Fibroblast of the conjunctiva (primary cell): ENCODE data around the gene MAFF.

Experiments
- DNase-seq: peaks from one replicate; pipeline ENCODE4 v3.0.0-alpha.2; 2010; ENCODE audit warnings: low read depth

MAFF gene

DNA sequence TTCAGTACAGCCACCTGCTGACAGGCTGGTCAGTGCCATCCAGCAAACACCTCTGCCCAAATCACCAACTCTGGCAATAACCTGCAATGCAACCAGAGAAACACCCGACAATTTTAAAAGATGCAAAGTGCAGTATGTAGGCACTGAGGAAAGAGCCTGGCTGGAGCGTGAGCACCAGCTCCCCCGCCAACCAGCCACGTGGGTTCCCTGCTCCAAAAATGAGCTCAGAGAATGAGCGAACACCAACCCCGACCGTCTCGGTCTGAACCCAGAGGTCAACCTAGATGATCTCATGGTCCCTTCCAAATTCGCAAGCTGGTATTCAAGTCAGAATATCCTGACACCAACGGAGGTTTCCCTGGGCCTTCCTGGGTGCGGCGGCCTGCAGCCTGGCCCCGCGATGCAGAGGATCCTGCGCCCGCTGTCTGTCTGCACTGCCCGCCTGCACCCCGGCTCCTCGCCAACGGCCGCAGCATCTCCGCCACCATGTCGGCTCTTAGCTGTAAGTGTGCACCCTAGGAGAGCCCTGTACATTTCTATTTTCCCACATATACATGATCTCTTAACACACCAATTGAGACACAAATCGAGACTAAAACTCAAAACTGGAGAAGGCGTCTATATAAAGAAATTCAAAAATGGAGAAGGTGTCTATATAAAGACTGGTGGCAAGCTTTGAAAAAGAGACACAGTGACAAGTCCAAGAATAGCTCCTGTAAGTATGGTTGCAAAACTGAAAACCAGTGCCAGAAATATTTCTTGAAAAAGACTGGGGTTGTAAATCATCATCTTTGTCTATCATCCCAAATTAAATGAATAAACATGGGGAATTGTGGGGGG is 48.2 kb downstream of the MAFF start:
- DNase-seq: no peak

DNA sequence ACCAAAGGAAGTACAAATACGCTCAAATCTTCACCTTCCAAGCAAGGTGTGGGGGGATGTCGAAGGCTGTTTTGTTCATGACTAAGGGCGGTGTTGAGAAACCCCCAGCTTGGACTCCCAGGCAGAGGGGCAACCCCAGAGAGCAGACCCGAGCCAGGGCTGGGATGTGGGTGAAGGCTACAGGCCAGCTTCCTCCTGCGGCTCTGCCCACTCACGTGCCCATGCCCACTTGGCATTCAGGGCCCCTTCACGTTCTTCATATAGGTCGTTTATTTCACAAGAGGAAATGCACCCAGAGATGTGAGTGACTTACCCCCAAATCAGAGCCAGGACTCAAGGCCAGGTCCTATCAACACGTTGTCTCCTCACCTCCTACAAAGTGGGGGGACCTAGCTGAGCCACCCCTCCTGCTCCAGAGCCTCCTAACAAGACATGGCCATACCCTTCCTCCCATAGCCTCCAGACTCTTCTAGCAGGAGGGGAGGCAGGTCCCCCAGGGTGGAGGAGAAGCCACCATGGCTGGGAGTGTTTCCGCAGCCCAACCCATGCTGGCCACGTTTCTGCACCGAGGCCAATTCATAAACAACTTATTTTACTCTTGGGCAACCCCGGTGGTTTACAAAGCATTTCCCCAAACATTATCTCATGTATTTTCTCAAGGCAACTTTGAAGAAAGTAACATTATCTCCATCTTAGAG is 49.0 kb downstream of the MAFF start:
- DNase-seq: no peak

DNA sequence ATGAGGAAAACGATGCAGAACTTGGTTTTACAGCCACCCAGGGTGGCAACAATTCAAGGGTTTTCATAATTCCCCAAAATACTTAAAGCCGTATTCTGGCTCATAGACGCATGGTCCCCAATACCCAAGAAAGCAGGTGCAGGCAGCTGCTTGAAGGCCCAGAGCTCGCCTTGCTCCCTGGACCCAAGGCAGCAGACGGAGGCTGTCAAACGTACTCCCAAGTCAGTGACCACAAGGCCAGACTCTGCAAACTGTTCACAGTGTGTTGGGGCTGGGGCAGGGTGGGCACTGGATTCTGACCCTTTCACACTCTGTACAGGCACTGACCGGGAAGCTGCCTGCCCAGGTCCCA is 49.5 kb downstream of the MAFF start:
- no peak for DNase-seq

DNA sequence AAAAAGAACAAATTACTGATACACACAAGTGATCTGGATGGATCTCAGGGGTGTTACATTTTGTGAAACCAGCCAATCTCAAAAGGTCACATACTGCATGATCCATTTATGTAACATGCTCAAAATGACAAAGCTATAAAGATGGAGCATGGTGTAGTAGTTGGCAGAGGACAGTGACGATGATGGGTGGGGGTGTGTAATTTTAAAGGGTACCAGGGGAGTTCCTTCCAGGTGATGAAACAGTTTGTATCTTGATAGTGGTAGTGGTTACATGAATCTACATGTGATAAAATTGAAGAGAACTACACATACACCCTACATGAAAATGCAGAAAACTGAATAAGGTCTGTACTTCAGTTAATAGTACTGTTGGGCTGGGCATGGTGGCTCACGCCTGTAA is 53.9 kb downstream of the MAFF start:
- no peak for DNase-seq

DNA sequence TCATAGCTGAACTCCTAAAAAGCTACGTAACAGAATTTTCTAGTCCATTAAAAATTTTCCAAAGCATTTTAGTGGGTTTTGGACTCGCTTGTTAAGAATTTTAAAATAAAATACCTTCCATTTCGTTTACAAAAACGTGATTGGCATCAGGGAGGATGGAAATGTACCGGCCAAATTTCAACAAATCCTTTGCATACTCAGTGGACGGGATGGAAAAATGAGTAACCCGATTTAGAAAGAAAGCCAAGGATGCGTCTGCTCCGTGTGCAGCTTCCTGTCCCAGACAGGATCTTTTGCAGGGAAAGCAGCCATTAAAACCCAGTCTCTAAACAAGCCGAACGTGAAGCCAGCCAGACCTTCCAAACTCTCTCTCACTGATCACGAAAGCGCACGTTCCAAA is 55.4 kb downstream of the MAFF start:
- DNase-seq: peak; percentile 51

DNA sequence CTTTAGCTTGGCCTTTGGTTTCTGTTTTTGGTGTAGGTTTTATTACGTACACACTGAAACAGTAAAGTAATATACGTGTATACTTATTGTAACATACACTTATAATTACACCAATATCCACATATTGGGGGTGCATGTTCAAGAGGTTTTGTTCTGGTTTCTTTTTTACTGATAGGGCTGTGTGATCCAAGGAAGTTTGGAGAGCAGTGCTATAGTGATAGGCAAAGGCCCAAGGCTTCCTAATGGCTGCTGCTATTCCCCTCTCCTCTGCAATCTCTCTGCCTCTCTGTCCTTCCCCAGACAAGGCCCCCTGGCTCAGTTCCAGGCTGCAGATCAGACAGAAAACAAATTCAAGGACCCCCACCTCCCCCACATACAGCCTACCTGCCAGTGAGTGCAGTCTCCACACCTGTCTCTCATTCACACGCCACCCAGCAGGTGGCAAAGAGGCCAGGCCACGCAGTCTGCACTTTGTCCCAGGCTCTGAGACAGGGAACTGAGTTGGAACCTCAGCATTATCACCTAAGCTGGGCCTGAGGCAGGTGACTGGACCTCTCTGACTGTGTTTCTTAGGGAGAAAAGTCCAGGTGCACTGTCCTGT is 56.0 kb downstream of the MAFF start:
- DNase-seq: no peak

DNA sequence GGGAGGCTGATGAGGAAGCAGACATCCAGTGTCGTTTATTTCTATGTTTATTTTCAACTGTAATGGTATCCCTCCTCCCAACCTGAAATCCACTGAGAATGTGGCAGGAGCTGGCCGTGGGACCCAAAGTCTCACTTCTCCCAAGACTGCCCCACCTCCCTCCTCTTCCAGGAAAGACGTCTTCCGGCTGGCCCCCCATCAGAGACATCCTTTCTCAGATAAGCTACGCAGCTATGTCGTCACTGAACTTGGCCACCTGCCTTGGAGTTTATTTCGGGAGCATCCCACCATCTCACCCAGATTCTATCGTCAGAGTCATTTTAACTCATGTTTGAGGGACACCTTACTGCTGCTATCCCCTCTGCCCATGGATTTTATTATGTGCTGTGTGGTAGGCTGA is 57.1 kb downstream of the MAFF start:
- DNase-seq: no peak

DNA sequence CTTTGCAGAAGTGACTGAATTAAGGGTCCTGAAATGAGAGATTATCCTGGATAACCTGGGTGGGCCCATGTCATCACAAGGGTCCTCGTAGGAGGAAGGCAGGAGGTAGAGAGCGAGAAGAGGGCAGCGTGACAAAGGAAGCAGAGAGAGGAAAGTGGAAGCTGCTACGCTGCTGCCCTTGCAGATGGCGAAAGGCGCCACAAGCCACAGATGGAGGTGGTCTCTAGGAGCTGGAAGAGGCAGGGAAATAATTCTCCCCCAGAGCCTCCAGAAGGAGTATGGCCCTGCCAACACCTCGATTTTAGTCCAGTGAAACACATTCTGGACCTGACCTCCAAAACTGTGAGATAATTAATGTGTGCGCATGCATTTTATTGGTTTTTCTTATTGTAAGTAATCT is 57.6 kb downstream of the MAFF start:
- DNase-seq: no peak

DNA sequence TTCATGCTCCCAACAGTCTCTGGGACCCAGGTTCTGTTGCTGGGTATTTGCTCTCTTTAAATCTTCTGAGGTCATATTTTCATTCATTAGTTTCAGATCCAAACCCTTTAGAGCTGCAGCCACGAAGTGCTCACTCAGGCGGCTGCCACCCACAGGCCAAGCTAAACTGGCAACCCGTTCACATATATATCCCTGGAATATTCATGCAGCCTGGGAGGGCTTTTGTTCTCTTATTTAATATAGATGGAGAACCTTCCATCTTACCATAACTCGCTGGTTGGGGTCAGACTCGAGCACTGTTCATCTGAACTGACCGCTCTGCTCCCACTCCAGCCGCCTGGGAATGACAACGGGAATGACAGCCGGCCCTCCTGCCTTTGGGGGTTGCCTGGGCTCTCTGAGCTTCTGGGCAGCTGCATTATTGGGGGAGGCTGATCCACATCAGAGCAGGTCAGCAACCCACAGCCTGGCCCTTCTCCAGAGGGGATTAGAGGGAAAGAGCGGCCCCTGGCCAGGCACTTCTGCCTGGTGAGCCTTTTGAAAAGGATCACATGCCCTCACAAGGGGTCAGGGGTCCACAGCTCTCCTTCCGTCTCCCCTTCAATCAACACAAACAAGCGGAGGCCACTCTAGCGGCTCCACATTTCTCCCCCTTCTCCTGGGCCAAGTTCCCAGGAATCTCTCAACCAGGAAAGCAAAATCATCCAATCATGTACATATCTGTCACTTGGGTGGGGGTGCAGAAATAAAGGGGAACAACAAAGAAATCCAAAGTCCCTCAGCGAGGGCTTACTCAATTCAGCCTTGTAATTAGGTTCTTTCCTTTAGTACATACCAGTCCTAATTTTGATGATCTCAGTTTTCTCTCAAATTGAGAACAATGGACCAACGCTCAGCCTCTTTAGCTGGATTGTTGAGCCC is 59.2 kb downstream of the MAFF start:
- no peak for DNase-seq

DNA sequence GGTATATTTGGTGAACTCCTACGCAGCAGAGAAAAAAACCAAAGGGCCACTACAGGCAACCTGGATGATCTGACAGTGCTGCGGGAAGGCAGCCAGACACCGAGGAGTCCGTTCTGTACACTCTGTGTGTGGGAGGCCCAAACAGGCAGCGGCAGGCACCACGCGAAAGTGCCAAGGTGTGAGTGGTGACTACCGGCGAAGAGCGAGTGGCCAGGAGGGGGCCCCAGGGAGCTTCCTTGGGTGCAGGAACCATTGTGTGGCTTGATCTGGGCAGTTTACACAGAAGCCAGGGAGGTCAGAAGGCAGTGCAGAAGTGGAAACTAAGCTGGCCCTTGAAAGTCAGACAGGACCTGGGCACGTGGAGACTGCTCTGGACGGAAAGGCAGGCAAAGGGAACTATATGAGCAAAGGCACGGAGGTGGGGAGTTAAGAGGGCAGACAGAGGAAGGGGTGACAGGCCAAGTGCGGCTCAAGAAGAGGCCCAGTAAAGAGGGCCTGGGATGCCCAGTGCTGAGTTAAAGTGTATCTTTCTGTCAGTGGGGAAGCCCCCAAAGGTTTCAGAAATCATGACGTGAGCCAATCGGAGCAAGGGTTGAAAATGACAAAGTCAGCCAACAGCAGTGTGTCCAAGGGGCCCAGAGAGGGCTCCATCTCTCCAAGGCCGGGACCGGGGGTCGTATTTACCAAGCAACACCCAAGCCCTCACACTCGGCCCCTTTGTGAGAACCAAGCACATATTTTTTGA is 60.4 kb downstream of the MAFF start:
- DNase-seq: no peak

DNA sequence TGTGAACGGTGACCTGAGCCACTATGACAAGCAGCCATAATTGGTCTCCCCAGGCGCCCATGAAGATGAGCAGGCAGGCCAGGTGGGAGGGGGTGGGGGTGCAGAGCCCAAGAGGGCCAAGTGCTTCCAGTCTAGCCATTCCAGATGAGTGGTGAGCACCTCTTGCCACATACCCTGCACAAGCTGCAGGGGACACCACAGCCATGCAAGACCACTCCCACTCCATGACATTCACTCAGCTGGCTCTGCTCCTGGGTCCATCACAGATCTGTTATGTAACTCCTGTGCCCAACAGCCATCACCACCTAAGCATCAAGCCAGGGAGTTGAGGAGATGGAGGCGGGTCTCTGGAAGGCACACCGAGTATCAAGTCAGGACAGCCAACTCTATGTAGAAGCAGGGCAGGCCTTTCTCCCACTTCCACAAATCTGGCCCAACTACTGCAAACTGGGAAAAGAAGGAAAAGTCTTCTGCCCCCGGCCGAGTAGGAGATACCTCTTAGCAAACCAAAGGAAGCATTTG is 62.6 kb downstream of the MAFF start:
- DNase-seq: no peak
